ENCODE results near the gene FGF8.

- TF ChIP-seq CTCF (IDR thresholded peaks at IDR 0.05), result no peak
- TF ChIP-seq POLR2AphosphoS5 (IDR thresholded peaks at IDR 0.05), result no peak
- no peak for TF ChIP-seq POLR2A (IDR thresholded peaks at IDR 0.05)
- no peak for TF ChIP-seq EP300 (IDR thresholded peaks at IDR 0.05)
Observed at GRCh38 chr10:101760510-101760909, 15.4 kb downstream of the FGF8 start.
